HEK293T (cell line): ENCODE measurements around the gene GNAI1.

ENCODE experiments used
- CTCF ChIA-PET: fragments of 350-600 bp; formaldehyde crosslinking; extraction: SDS; loops from one replicate; lab custom pipeline; 2021; ENCODE audit warnings: antibody characterized with exemption, inconsistent platforms; lab: Yijun Ruan, JAX
- POLR2A ChIA-PET: fragments of 350-600 bp; formaldehyde crosslinking; extraction: SDS; loops from one replicate; lab custom pipeline; 2020; ENCODE audit warnings: antibody characterized with exemption, inconsistent platforms; lab: Yijun Ruan, JAX
- DNase-seq: peaks from one replicate; pipeline ENCODE4 v3.0.0; 2012; ENCODE audit warnings: mixed read lengths; ENCODE audit errors: extremely low spot score
- ARNT ChIP-seq: fragments of 450-650 bp; IDR thresholded peaks from 2 replicates; pipeline ENCODE4 v1.6.1; 2017; ENCODE audit warnings: mild to moderate bottlenecking
- BHLHE40 ChIP-seq: fragments of 450-650 bp; IDR thresholded peaks from 2 replicates; pipeline ENCODE4 v1.6.1; 2016; ENCODE audit warnings: mild to moderate bottlenecking, moderate library complexity, borderline replicate concordance
- CTBP1 ChIP-seq: fragments of 450-650 bp; IDR thresholded peaks from 2 replicates; pipeline ENCODE4 v1.6.1; 2016; ENCODE audit warnings: borderline replicate concordance
- ELF4 ChIP-seq: fragments of 450-650 bp; IDR thresholded peaks from 2 replicates; pipeline ENCODE4 v1.6.1; 2017; ENCODE audit warnings: antibody characterized with exemption
- FOXA1 ChIP-seq: fragments of 450-650 bp; IDR thresholded peaks from 2 replicates; pipeline ENCODE4 v1.6.1; 2016; ENCODE audit warnings: mild to moderate bottlenecking
- FOXK2 ChIP-seq: fragments of 450-650 bp; IDR thresholded peaks from 2 replicates; pipeline ENCODE4 v1.6.1; 2016; ENCODE audit warnings: mild to moderate bottlenecking
- FOXM1 ChIP-seq: fragments of 450-650 bp; IDR thresholded peaks from 2 replicates; pipeline ENCODE4 v1.6.1; 2017; ENCODE audit warnings: mild to moderate bottlenecking, borderline replicate concordance
- HDGF ChIP-seq: fragments of 450-650 bp; IDR thresholded peaks from 2 replicates; pipeline ENCODE4 v1.6.1; 2017; ENCODE audit warnings: antibody characterized with exemption, borderline replicate concordance
- L3MBTL2 ChIP-seq: fragments of 450-650 bp; conservative IDR thresholded peaks from 2 replicates; pipeline ENCODE4 v1.6.1; 2016; ENCODE audit warnings: mild to moderate bottlenecking
- LEF1 ChIP-seq: fragments of 450-650 bp; IDR thresholded peaks from 2 replicates; pipeline ENCODE4 v1.6.1; 2017; ENCODE audit warnings: mild to moderate bottlenecking, borderline replicate concordance
- NFRKB ChIP-seq: fragments of 450-650 bp; IDR thresholded peaks from 2 replicates; pipeline ENCODE4 v1.6.1; 2016; ENCODE audit warnings: mild to moderate bottlenecking, moderate library complexity
- PKNOX1 ChIP-seq: fragments of 450-650 bp; IDR thresholded peaks from 2 replicates; pipeline ENCODE4 v1.6.1; 2016
- SP1 ChIP-seq: fragments of 450-650 bp; IDR thresholded peaks from 2 replicates; pipeline ENCODE4 v1.6.1; 2017
- SUZ12 ChIP-seq: fragments of 450-650 bp; IDR thresholded peaks from 2 replicates; pipeline ENCODE4 v1.6.1; 2016; ENCODE audit warnings: mild to moderate bottlenecking
- TARDBP ChIP-seq: fragments of 450-650 bp; IDR thresholded peaks from 2 replicates; pipeline ENCODE4 v1.6.1; 2016
- ZNF384 ChIP-seq: fragments of 450-650 bp; IDR thresholded peaks from 2 replicates; pipeline ENCODE4 v1.6.1; 2016

The GNAI1 gene

GRCh38 chr7:80134536-80135308, at the start of gene GNAI1:
TSS of gene GNAI1 (plus strand) at chr7:80134831. CDS start at chr7:80135161, 330 bp downstream.
- peak; percentile 63 for DNase-seq
- ChIA-PET POLR2A (interaction anchor here (0.7 to 1.3 kb wide), 4 partner anchors 11 to 143 kb away, joined by 3 to 4 read pairs (median 4); no protein-coding TSS in a partner anchor), CTCF (interaction anchor here (0.6 to 1.1 kb wide), 5 partner anchors 9 to 1785 kb away, joined by 3 to 4 read pairs (median 3); no protein-coding TSS in a partner anchor)
- TF ChIP-seq FOXM1 (peak; percentile 64), HDGF (no peak), ELF4 (no peak), ARNT (no peak), ZNF384 (no peak), TARDBP (no peak)

DNA sequence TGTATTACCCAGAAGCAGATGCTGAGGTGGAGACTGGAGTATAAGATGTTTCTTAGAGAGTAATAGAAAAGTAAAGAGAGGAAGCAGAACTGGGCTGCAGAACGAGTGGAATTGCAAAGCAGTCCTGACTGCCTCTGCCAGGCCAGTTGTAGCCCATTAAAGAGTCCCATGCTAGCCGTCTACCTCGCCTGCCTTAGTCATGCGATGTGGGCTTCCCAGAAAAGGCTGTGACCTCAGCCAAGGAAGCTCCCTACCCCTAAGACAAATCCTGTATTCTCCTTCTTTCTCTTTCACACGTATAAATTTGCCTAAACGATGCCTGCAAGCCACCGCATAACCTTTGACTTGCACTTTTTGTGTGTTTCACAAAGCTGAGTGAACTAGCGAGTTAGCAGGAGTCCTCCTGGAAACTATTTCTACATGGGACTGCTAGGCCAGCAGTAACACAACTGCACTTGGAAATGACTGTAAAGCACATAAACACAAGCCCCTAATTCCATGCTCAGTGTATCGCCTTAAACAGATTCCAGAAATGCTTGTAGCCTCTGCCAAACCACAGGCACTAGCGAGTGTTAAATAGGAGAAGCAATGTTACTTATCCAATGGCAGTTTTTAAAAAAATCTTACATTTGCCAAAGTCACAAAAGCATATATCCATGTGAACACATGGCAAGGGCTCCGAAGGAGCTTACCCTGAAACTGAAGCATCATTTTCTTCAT, 47.4 kb upstream of the GNAI1 start:
- DNase-seq, result no peak
- ChIA-PET POLR2A (no interaction called here), CTCF (no interaction called here)
- no peak for TF ChIP-seq ARNT
- TF ChIP-seq ELF4, result no peak
- no peak for TF ChIP-seq SUZ12
- no peak for TF ChIP-seq CTBP1
- TF ChIP-seq HDGF, result no peak
- TF ChIP-seq SP1, result no peak
- TF ChIP-seq LEF1, result no peak
- TF ChIP-seq NFRKB, result no peak
- TF ChIP-seq ZNF384, result no peak
- no peak for TF ChIP-seq L3MBTL2
- TF ChIP-seq FOXM1, result no peak
- TF ChIP-seq FOXK2, result no peak
- no peak for TF ChIP-seq BHLHE40
- TF ChIP-seq FOXA1, result no peak
- no peak for TF ChIP-seq PKNOX1
- TF ChIP-seq TARDBP, result no peak

DNA sequence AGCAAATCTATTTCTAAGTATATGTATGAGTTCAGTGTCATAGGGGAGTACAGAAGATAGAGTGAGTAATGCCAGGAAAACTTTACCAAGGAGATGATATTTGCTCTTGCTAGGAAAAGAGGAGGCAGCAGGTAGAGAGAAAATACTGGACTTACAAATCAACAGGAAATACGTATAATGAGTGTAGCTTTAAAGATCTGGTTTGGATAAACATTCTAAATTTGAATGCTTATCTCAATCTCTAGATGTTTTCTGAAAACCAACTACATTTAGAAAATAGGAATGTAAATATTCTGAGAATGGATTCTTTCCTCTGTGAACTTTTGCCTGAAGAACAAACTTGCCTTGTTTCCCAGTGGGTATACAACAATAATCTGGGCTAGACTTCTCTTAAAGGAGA, 46.9 kb upstream of the GNAI1 start:
- DNase-seq, result no peak
- ChIA-PET CTCF (no interaction called here), POLR2A (no interaction called here)
- TF ChIP-seq BHLHE40 (no peak), FOXK2 (no peak), ELF4 (no peak), NFRKB (no peak), FOXA1 (no peak), CTBP1 (no peak), LEF1 (no peak), SUZ12 (no peak), TARDBP (no peak), L3MBTL2 (no peak), PKNOX1 (no peak), ZNF384 (no peak), HDGF (no peak), SP1 (no peak), ARNT (no peak), FOXM1 (no peak)

DNA sequence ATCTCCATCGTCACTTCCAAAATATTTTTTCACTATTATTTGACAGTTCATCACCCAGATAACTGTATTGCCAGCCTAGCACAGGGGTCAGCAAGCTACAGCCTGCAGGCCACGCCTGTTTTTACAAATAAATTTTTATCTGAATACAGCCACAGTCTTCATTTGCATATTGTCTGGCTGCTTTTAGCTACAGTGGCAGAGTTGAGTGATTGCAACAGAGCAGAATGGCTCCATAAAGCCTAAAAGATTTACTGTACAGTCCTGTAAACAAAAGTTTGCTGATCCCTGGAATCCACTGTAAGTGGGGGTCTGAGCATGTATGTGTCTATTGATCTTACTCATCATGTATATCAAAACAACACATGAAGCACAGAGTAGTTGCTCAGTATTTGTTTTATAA, 45.9 kb upstream of the GNAI1 start:
- no peak for TF ChIP-seq FOXM1
- no peak for TF ChIP-seq HDGF
- no peak for TF ChIP-seq ELF4
- TF ChIP-seq FOXK2, result no peak
- TF ChIP-seq NFRKB, result no peak
- TF ChIP-seq ARNT, result no peak
- no peak for TF ChIP-seq SUZ12
- TF ChIP-seq TARDBP, result no peak
- no peak for TF ChIP-seq FOXA1
- TF ChIP-seq SP1, result no peak
- TF ChIP-seq L3MBTL2, result no peak
- TF ChIP-seq BHLHE40, result no peak
- no peak for TF ChIP-seq CTBP1
- no peak for TF ChIP-seq ZNF384
- TF ChIP-seq PKNOX1, result no peak
- no peak for TF ChIP-seq LEF1
- ChIA-PET CTCF (no interaction called here), POLR2A (no interaction called here)
- no peak for DNase-seq

- TF ChIP-seq NFRKB, result no peak
- TF ChIP-seq SUZ12, result no peak
- no peak for TF ChIP-seq FOXA1
- no peak for TF ChIP-seq SP1
- TF ChIP-seq HDGF, result no peak
- TF ChIP-seq BHLHE40, result no peak
- POLR2A ChIA-PET, result no interaction called here
- CTCF ChIA-PET, result no interaction called here
- DNase-seq, result no peak
These were observed 45.3 kb upstream of the GNAI1 start for GRCh38 chr7:80089366-80089765.

DNA sequence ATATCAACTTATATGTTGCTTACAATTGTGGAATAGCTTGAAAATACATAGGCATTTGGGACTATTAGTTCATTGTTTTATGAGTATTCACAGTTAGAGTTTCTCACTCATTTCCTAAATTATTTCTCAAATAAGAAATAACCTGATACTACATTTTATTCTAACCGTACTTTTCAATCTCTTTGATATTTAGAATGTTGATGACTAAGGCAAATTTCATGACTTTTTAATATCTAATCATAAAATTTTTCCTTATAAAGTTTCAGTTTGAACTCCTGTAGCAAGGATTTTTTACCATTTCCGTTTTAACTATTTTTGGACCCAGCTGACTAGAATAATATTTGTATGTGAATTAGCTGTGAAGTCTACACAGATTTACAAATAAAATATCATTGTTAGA, 41.3 kb upstream of the GNAI1 start:
- ChIA-PET POLR2A (no interaction called here), CTCF (no interaction called here)
- no peak for TF ChIP-seq LEF1
- no peak for TF ChIP-seq HDGF
- TF ChIP-seq ARNT, result no peak
- TF ChIP-seq SP1, result no peak
- TF ChIP-seq TARDBP, result no peak
- TF ChIP-seq BHLHE40, result no peak
- no peak for TF ChIP-seq SUZ12
- TF ChIP-seq FOXA1, result no peak
- TF ChIP-seq L3MBTL2, result no peak
- TF ChIP-seq FOXM1, result no peak
- no peak for TF ChIP-seq CTBP1
- no peak for TF ChIP-seq PKNOX1
- TF ChIP-seq FOXK2, result no peak
- no peak for TF ChIP-seq NFRKB
- DNase-seq, result no peak
